NCI-H774 (cell line): ENCODE results near the gene DRAM1.
"Not testable (repeated sequence)": the region's sequence is repeated elsewhere in the genome, so short reads cannot be mapped to it uniquely, and the experiment has no call there.

Experiments used
- DNase-seq: peaks from one replicate; lab custom pipeline; 2025; lab: John Stamatoyannopoulos, UW

The DRAM1 gene

GRCh38 chr12:101906226-101906625 lies 28.8 kb downstream of the DRAM1 start:
- DNase-seq: no peak

- DNase-seq: no peak
These were observed 31.0 kb downstream of the DRAM1 start for GRCh38 chr12:101908395-101908794.

GRCh38 chr12:101909646-101910045 lies 32.3 kb downstream of the DRAM1 start:
- DNase-seq: no peak

GRCh38 chr12:101915841-101916240 lies 38.5 kb downstream of the DRAM1 start:
- DNase-seq: no peak

- DNase-seq: not testable (repeated sequence)
These were observed 41.4 kb downstream of the DRAM1 start for GRCh38 chr12:101918805-101919204.

GRCh38 chr12:101919447-101919846 lies 42.1 kb downstream of the DRAM1 start:
- DNase-seq: no peak

GRCh38 chr12:101920906-101921305 lies 43.5 kb downstream of the DRAM1 start:
- DNase-seq: no peak

- no peak for DNase-seq
These were observed 45.8 kb downstream of the DRAM1 start for GRCh38 chr12:101923045-101923718.

GRCh38 chr12:101924618-101925017 lies 47.2 kb downstream of the DRAM1 start:
- DNase-seq: no peak

GRCh38 chr12:101925361-101925760 lies 48.0 kb downstream of the DRAM1 start:
- DNase-seq: no peak

GRCh38 chr12:101925935-101926334 lies 48.6 kb downstream of the DRAM1 start:
- no peak for DNase-seq

GRCh38 chr12:101927036-101927435 lies 49.7 kb downstream of the DRAM1 start:
- no peak for DNase-seq

GRCh38 chr12:101927999-101928398 lies 50.6 kb downstream of the DRAM1 start:
- no peak for DNase-seq

- no peak for DNase-seq
These were observed 51.2 kb downstream of the DRAM1 start for GRCh38 chr12:101928556-101928955.

GRCh38 chr12:101929365-101930041 lies 52.1 kb downstream of the DRAM1 start:
- no peak for DNase-seq

- DNase-seq: no peak
These were observed 54.3 kb downstream of the DRAM1 start for GRCh38 chr12:101931498-101932326.

- DNase-seq: no peak
These were observed 56.6 kb downstream of the DRAM1 start for GRCh38 chr12:101933866-101934514.

- no peak for DNase-seq
These were observed 58.7 kb downstream of the DRAM1 start for GRCh38 chr12:101935890-101936746.

- DNase-seq: no peak
These were observed 61.9 kb downstream of the DRAM1 start for GRCh38 chr12:101939306-101939705.

GRCh38 chr12:101939856-101940265 lies 62.5 kb downstream of the DRAM1 start:
- peak; percentile 48 for DNase-seq

GRCh38 chr12:101940400-101940950 lies 63.1 kb downstream of the DRAM1 start:
- DNase-seq: no peak
